Left ventricle myocardium inferior (tissue), 1 donor: Measurements from ENCODE around the gene NUP210. TPM values are rescaled to one million over a fixed set of nuclear protein-coding genes. Genes with fewer than 3 reads are reported as not detected.

Source experiments
- DNase-seq: peaks from one replicate; pipeline ENCODE4 v3.0.0-alpha.2; 2020
- H3K27ac ChIP-seq: fragments of 200-600 bp; replicated peaks from 2 replicates; pipeline ENCODE4 v1.8.0; 2021
- H3K27me3 ChIP-seq: fragments of 200-600 bp; 2 replicates; pipeline ENCODE4 v1.8.0; 2021; ENCODE audit warnings: low read depth
- H3K36me3 ChIP-seq: fragments of 200-600 bp; 2 replicates; pipeline ENCODE4 v1.8.0; 2021
- H3K4me1 ChIP-seq: fragments of 200-600 bp; 2 replicates; pipeline ENCODE4 v1.8.0; 2021
- H3K4me3 ChIP-seq: fragments of 200-600 bp; 2 replicates; pipeline ENCODE4 v1.8.0; 2021; ENCODE audit warnings: mild to moderate bottlenecking, moderate library complexity
- H3K9me3 ChIP-seq: fragments of 200-600 bp; replicated peaks from 2 replicates; pipeline ENCODE4 v1.8.0; 2021
- intact Hi-C: fragments of 100-400 bp; cut with micrococcal nuclease; formaldehyde crosslinking; loops from one replicate; pipeline ENCODE4 v1.11.0; 2022
- total RNA-seq: library from RNA; stranded (reverse); fragmentation: NEBNext Ultra II Directional; extraction: Animal tissue kit (Norgen Biotek cat#: 25700); gene quantifications from one replicate; pipeline ENCODE4 v1.2.1, GENCODE V29; 2021
- TF ChIP-seq, protein P1 (sequence below): fragments of 200-600 bp; IDR thresholded peaks from 2 replicates; pipeline ENCODE4 v1.8.0; 2021; ENCODE audit warnings: antibody characterized with exemption, mild to moderate bottlenecking, borderline replicate concordance
- donor health status: DM: no; HTN: yes; CAD: no; lungs with severe emphysema.

The NUP210 gene
- total RNA-seq, 1 donor from 2014 or later = 2.8 TPM

DNA sequence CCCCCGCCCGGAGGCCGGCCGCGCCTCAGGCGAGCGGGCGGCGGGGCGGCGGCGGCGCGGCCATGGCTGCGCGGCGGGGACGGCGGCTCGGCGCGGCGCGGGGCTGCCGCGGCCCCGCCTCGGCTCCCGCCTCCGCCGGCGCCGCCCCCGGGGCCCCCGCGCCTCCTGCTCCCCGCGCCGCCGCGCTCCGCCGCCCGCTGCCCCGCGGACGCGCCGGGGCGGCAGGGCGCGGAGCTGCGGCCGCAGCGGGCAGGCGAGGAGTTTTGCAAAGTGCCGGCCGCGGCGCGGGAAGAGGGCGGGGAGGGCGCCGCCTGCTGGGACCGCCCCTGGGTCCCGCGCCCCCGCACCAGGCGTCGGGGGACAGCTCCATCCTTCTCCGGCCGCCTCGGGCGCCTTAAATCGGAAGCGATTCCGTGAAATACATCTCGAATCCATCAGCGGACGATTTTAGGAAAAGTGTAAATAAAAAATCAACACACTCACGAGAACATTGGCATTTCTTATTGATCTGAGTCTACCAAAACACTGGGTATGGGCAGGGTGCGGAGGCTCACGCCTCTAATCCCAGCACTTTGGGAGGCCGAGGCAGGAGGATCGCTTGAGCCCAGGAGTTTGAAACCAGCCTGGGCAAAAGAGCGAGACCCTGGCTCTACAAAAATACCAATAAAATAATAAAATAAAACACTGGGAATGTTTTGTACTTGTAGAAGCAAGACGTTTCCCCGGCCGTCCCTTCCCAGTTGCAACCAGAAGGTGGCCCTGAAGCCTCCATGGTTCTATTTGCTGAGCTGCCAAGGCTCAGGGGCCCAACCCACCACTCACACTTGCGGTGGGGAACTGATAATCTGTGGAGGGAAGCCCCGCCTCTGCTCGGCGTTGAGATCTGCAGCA is 136.9 kb downstream of the NUP210 start:
- TF ChIP-seq, protein P1, sequence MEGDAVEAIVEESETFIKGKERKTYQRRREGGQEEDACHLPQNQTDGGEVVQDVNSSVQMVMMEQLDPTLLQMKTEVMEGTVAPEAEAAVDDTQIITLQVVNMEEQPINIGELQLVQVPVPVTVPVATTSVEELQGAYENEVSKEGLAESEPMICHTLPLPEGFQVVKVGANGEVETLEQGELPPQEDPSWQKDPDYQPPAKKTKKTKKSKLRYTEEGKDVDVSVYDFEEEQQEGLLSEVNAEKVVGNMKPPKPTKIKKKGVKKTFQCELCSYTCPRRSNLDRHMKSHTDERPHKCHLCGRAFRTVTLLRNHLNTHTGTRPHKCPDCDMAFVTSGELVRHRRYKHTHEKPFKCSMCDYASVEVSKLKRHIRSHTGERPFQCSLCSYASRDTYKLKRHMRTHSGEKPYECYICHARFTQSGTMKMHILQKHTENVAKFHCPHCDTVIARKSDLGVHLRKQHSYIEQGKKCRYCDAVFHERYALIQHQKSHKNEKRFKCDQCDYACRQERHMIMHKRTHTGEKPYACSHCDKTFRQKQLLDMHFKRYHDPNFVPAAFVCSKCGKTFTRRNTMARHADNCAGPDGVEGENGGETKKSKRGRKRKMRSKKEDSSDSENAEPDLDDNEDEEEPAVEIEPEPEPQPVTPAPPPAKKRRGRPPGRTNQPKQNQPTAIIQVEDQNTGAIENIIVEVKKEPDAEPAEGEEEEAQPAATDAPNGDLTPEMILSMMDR = peak; percentile 50
- Histone ChIP-seq H3K27ac (peak overlapping the region; percentile 84), H3K4me1 (peaks cover 24% of the 10 kb centered on the region), H3K27me3 (peaks cover 80% of the 10 kb centered on the region), H3K4me3 (peak overlapping the region; percentile 71), H3K9me3 (peaks cover 23% of the 10 kb centered on the region), H3K36me3 (no peaks in the 10 kb centered on the region)
- no peak for DNase-seq
- intact Hi-C loops = no loop called here

- TF ChIP-seq, protein P1 = no peak
- Histone ChIP-seq H3K4me3 (peak overlapping the region; percentile 71), H3K9me3 (peaks cover 23% of the 10 kb centered on the region), H3K36me3 (no peaks in the 10 kb centered on the region), H3K4me1 (peaks cover 31% of the 10 kb centered on the region), H3K27me3 (peaks cover 80% of the 10 kb centered on the region), H3K27ac (peak overlapping the region; percentile 84)
- intact Hi-C loops = no loop called here
- DNase-seq = no peak
Observed at GRCh38 chr3:13282358-13282985, 137.7 kb downstream of the NUP210 start.

GRCh38 chr3:13281507-13282357 is 138.4 kb downstream of the NUP210 start:
- intact Hi-C loops = no loop called here
- DNase-seq = peak; percentile 63
- Histone ChIP-seq H3K9me3 (peaks cover 16% of the 10 kb centered on the region), H3K4me1 (peaks cover 33% of the 10 kb centered on the region), H3K27ac (peak overlapping the region; percentile 84), H3K27me3 (peaks cover 79% of the 10 kb centered on the region), H3K36me3 (no peaks in the 10 kb centered on the region), H3K4me3 (peak overlapping the region; percentile 71)
- TF ChIP-seq, protein P1 = no peak

DNA sequence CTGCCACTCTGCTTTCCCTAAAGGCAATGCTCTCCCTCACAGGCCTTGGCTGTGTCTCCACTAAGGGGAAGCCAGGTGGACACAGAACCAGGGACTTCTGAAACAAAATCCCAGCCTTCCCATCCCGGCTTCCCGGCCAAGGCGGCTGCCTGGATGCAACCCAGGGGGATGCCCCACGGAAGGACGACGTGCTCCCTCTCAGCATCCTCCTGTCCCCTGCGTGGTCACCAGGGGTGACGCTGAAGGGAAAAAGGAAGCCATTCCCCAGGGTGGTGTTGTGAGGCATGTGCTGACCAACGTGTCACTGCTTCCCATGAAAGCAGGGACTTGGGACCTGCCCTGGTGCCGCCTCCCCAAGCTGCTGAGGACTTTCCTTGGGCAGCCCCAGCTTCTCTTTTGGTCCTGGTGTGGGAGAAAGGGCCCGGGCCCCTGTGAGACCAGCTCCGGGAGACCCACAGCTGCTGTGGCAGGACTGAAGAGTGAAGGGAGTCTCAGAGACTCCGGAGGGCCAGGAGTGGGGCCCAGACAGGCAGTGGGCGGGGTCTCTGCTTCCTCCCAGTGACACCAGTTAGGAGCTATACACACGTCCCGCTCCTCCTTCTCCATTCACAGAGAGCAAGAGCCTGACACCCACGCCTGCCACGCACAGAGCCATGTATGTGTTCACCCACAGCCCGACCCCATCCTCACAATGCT is 139.2 kb downstream of the NUP210 start:
- no peak for DNase-seq
- Histone ChIP-seq H3K27me3 (peaks cover 77% of the 10 kb centered on the region), H3K36me3 (no peaks in the 10 kb centered on the region), H3K9me3 (peaks cover 12% of the 10 kb centered on the region), H3K4me3 (peak overlapping the region; percentile 71), H3K4me1 (peaks cover 33% of the 10 kb centered on the region), H3K27ac (peak overlapping the region; percentile 84)
- TF ChIP-seq, protein P1 = no peak
- intact Hi-C loops = no loop called here
